Upper lobe of left lung (tissue), 6 donors: Measurements from ENCODE around the gene C1orf21. TPM values are rescaled to one million over a fixed set of nuclear protein-coding genes. Genes with fewer than 3 reads are reported as not detected.
A peak's percentile ranks its signal among the peaks of the same experiment; 100 is the strongest.

Source experiments
- ATAC-seq, 2 donors: fragments of 200-7000 bp; cut with Tn5 transposase; one replicate each; pipeline ENCODE4 v1.9.1; 2022; ENCODE audit warnings: mild to moderate bottlenecking in 2 of 2, moderate library complexity in 2 of 2; ENCODE audit not compliant: low FRiP score in 2 of 2
- DNase-seq, 2 donors: peaks; one replicate each; pipeline ENCODE4 v3.0.0-alpha.2; 2019 to 2020
- H3K27ac ChIP-seq, 4 donors: fragments of 200-600 bp; sonication (generic); one replicate each; pipeline ENCODE4 v1.5.1; 2016 to 2019
- H3K27me3 ChIP-seq, 4 donors: fragments of 200-600 bp; sonication (generic); one replicate each; pipeline ENCODE4 v1.5.1; 2017 to 2019
- H3K36me3 ChIP-seq, 4 donors: fragments of 200-600 bp; sonication (generic); one replicate each; pipeline ENCODE4 v1.5.1; 2016 to 2019
- H3K4me1 ChIP-seq, 4 donors: fragments of 200-600 bp; sonication (generic); one replicate each; pipeline ENCODE4 v1.5.1; 2018 to 2019
- H3K4me3 ChIP-seq, 4 donors: fragments of 200-600 bp; sonication (generic); one replicate each; pipeline ENCODE4 v1.5.1; 2017 to 2019; ENCODE audit warnings: mild to moderate bottlenecking in 2 of 4, moderate library complexity in 1 of 4
- H3K9me3 ChIP-seq, 4 donors: fragments of 200-600 bp; sonication (generic); one replicate each; pipeline ENCODE4 v1.5.1; 2018 to 2019
- EP300 ChIP-seq, 4 donors: sonication (generic); formaldehyde crosslinking; IDR thresholded peaks; one replicate each; pipeline ENCODE4 v1.5.1; 2017; ENCODE audit warnings: antibody characterized with exemption in 4 of 4, control low read depth in 2 of 4
- POLR2A ChIP-seq, 4 donors: fragments of 450-650 bp; IDR thresholded peaks; one replicate each; pipeline ENCODE4 v1.5.1; 2016 to 2017; ENCODE audit warnings: antibody characterized with exemption in 4 of 4, mild to moderate bottlenecking in 2 of 4
- POLR2AphosphoS5 ChIP-seq, 2 donors: sonication (generic); formaldehyde crosslinking; IDR thresholded peaks; one replicate each; pipeline ENCODE4 v1.5.1; 2017; ENCODE audit warnings: antibody characterized with exemption in 2 of 2
- WGBS, 2 donors: methylation state at CpG; one replicate each; pipeline ENCODE4 v1.1.5; 2017 to 2018; 5-methylcytosine and 5-hydroxymethylcytosine counted together
- total RNA-seq, 6 donors: library from RNA; depleted of rRNA in 4 of 6; stranded (reverse); fragments of >200 nt in 4 of 6; gene quantifications; one replicate each; pipeline versions ENCODE4 v1.1.0 to v1.2.1, GENCODE V29; 2016 to 2021
- TF ChIP-seq, protein P1 (sequence below), 6 experiments: fragments of 450-650 bp in 4 of 6; fragments of 200-600 bp in 2 of 6; sonication (generic) in 2 of 6; IDR thresholded peaks; one replicate each; pipeline ENCODE4 v1.5.1; 2016 to 2019; ENCODE audit warnings: antibody characterized with exemption in 6 of 6
- donor health status: DM: no; HTN: no; CAD: no; lungs with moderate emphysema.
- donor health status: DM: no; HTN: yes; CAD: no; lungs with severe emphysema.

The C1orf21 gene
- total RNA-seq, 6 donors from 2014 or later, result 21.4 to 110 (median 49.2) TPM

GRCh38 chr1:184535191-184535970 is 148.6 kb downstream of the C1orf21 start:
- no peak for DNase-seq

DNA sequence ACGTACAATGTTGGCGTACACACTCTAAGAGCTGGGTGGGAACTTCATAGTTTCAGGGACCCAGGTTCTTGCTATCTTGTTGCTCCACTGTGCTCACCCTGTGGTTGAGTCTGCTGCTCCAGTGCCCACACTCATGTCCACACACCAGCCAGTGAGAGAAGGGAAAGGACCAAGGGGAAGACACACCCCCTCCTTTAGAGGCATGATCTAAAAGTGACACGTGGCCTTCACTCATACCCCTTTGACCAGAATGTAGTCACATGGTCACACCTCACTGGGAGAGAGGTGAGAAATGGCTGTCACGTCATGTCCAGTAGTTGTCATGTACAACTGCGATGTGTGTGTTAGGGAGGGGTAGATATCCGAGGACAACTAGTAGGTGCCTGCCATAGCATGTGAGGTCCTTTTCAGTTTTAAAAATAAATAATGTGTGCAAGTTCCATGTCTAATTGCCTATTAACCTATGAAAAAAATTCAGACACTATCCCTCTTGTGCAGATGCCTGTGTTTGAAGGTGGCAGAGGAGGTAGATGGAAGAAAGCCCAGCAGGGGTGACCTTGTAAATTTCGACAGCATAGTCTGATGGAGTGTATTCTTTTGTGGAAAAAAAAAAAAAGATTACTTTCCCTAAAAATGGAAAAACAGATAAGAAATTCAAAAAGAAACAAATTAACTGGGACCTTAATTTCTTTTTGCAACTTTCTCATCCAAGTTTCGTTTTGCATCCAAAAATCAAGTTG is 149.6 kb downstream of the C1orf21 start:
- Histone ChIP-seq H3K4me3 (no peak overlapping the region), H3K4me1 (peaks cover 0 to 3% (median 0%) of the 10 kb centered on the region in 4 donors), H3K9me3 (no peaks in the 10 kb centered on the region), H3K27me3 (no peaks in the 10 kb centered on the region), H3K27ac (peak overlapping the region in 3 of 4 donors; percentile 16 to 51 (median 38)), H3K36me3 (no peaks in the 10 kb centered on the region)
- WGBS, 2 donors, result 89 to 94% methylated on average over 8 of the region's 8 CpGs
- no peak for TF ChIP-seq EP300 (IDR thresholded peaks at IDR 0.05)
- TF ChIP-seq POLR2A (IDR thresholded peaks at IDR 0.05), result no peak
- DNase-seq (no peak), ATAC-seq (no peak)

More at GRCh38 chr1:184535191-184535970, 148.6 kb downstream of the C1orf21 start:
- Histone ChIP-seq H3K9me3 (no peaks in the 10 kb centered on the region), H3K27me3 (no peaks in the 10 kb centered on the region), H3K36me3 (no peaks in the 10 kb centered on the region), H3K4me3 (no peak overlapping the region), H3K27ac (peak overlapping the region; percentile 37 to 57 (median 44)), H3K4me1 (peaks cover 0 to 3% (median 0%) of the 10 kb centered on the region in 4 donors)
- peak in 1 of 4 donors; percentile 57 for TF ChIP-seq EP300 (IDR thresholded peaks at IDR 0.05)
- TF ChIP-seq, protein P1, sequence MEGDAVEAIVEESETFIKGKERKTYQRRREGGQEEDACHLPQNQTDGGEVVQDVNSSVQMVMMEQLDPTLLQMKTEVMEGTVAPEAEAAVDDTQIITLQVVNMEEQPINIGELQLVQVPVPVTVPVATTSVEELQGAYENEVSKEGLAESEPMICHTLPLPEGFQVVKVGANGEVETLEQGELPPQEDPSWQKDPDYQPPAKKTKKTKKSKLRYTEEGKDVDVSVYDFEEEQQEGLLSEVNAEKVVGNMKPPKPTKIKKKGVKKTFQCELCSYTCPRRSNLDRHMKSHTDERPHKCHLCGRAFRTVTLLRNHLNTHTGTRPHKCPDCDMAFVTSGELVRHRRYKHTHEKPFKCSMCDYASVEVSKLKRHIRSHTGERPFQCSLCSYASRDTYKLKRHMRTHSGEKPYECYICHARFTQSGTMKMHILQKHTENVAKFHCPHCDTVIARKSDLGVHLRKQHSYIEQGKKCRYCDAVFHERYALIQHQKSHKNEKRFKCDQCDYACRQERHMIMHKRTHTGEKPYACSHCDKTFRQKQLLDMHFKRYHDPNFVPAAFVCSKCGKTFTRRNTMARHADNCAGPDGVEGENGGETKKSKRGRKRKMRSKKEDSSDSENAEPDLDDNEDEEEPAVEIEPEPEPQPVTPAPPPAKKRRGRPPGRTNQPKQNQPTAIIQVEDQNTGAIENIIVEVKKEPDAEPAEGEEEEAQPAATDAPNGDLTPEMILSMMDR (IDR thresholded peaks at IDR 0.05), result no peak
- ATAC-seq, result peak in 1 of 2 donors; percentile 73
- 60 to 69% methylated on average over 5 of the region's 5 CpGs for WGBS, 2 donors

- no peak for DNase-seq
- WGBS, 2 donors, result 91 to 93% methylated on average over 2 of the region's 2 CpGs
- Histone ChIP-seq H3K9me3 (no peaks in the 10 kb centered on the region), H3K27me3 (no peaks in the 10 kb centered on the region), H3K27ac (no peak overlapping the region), H3K4me3 (no peak overlapping the region), H3K36me3 (no peaks in the 10 kb centered on the region), H3K4me1 (no peaks in the 10 kb centered on the region)
- no peak for TF ChIP-seq POLR2A (IDR thresholded peaks at IDR 0.05)
- no peak for TF ChIP-seq POLR2AphosphoS5 (IDR thresholded peaks at IDR 0.05)
- no peak for TF ChIP-seq EP300 (IDR thresholded peaks at IDR 0.05)
- TF ChIP-seq, protein P1 (IDR thresholded peaks at IDR 0.05), result no peak
- no peak for ATAC-seq
Observed at GRCh38 chr1:184539580-184539979, 152.8 kb downstream of the C1orf21 start.

- no peak overlapping the region for H3K27ac ChIP-seq
- peaks cover 0 to 4% (median 4%) of the 10 kb centered on the region in 4 donors for H3K4me1 ChIP-seq
- 93 to 94% methylated on average over 9 of the region's 9 CpGs for WGBS, 2 donors
- TF ChIP-seq POLR2A (IDR thresholded peaks at IDR 0.05) (no peak), EP300 (IDR thresholded peaks at IDR 0.05) (no peak), POLR2AphosphoS5 (IDR thresholded peaks at IDR 0.05) (no peak)
- TF ChIP-seq, protein P1 (IDR thresholded peaks at IDR 0.05), result no peak
- no peaks in the 10 kb centered on the region for H3K27me3 ChIP-seq
- no peaks in the 10 kb centered on the region for H3K36me3 ChIP-seq
- ATAC-seq, result no peak
- no peaks in the 10 kb centered on the region for H3K9me3 ChIP-seq
- no peak overlapping the region for H3K4me3 ChIP-seq
- no peak for DNase-seq
Observed at GRCh38 chr1:184541537-184542152, 154.8 kb downstream of the C1orf21 start.

DNA sequence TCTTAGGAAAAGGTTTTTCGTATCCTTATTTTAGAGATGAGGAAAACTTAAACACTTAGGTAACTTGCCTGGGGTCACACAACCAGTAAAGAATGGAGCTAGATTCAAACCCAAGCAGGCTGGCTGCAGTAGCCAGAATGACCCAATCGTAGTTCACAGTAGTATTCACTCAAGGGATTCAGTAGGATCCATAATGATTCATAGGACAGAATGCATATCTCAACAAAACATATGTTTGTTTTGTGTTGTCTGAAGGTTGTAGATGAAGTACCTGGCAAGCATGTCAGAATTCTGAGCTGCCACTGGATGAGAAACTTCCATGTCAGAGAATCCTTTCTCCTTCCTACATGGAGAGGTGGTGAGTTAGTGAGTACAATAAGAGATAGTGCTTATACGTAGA is 155.5 kb downstream of the C1orf21 start:
- peaks cover 0 to 4% (median 4%) of the 10 kb centered on the region in 4 donors for H3K4me1 ChIP-seq
- H3K36me3 ChIP-seq, result no peaks in the 10 kb centered on the region
- 96 to 98% methylated on average over 3 of the region's 3 CpGs for WGBS, 2 donors
- H3K27ac ChIP-seq, result no peak overlapping the region
- no peak for ATAC-seq
- no peak for DNase-seq
- H3K9me3 ChIP-seq, result no peaks in the 10 kb centered on the region
- no peaks in the 10 kb centered on the region for H3K27me3 ChIP-seq
- H3K4me3 ChIP-seq, result no peak overlapping the region
- no peak for TF ChIP-seq EP300 (IDR thresholded peaks at IDR 0.05)
- TF ChIP-seq, protein P1 (IDR thresholded peaks at IDR 0.05), result no peak
- TF ChIP-seq POLR2A (IDR thresholded peaks at IDR 0.05), result no peak
- TF ChIP-seq POLR2AphosphoS5 (IDR thresholded peaks at IDR 0.05), result no peak
